ENCODE results near the gene ITIH3. TPM values are rescaled to one million over a fixed set of nuclear protein-coding genes. Genes with fewer than 3 reads are reported as not detected.

The ITIH3 gene
- total RNA-seq, 4 donors from 2014 or later: 3.6 to 4.1 TPM; not detected in 2

DNA sequence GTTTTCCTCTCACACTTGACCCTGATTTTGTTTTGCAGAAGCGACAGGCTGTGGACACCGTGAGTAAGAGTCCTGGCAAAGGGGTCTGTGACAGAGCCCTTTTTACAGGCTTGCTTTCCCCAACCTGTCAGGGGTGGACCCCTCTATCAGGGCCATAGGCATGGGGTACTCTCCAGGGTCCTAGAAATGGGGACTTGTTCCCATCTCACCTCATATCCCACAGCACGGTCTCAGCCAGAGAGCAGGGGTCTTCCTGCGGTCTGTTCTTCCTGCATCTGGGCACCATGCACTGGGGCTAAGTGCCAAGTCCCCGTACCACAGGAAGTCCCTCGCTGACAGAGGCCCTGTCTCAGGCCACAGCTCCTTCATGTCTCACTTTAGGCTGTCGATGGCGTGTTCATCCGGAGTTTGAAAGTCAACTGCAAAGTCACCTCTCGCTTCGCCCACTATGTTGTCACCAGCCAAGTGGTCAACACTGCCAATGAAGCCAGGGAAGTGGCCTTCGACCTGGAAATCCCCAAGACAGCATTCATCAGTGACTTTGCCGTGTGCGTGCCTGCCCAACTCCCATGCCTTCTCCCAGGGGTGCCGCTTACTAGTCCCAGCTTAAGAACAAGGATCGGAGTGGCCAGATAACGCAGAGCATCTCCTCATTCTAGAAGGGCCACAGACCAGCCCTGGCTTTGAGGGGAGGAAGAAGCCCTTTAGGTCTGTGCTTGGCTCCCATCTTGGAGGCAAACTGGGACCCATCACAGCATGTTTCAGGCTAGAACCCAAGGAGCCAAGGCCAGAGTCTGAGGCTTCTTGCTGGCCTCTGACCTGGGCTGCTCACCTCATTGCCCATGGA is 16.4 kb upstream of the ITIH3 start:
- DNase-seq: peak in 1 of 3 donors; percentile 35
- TF ChIP-seq, protein P1, sequence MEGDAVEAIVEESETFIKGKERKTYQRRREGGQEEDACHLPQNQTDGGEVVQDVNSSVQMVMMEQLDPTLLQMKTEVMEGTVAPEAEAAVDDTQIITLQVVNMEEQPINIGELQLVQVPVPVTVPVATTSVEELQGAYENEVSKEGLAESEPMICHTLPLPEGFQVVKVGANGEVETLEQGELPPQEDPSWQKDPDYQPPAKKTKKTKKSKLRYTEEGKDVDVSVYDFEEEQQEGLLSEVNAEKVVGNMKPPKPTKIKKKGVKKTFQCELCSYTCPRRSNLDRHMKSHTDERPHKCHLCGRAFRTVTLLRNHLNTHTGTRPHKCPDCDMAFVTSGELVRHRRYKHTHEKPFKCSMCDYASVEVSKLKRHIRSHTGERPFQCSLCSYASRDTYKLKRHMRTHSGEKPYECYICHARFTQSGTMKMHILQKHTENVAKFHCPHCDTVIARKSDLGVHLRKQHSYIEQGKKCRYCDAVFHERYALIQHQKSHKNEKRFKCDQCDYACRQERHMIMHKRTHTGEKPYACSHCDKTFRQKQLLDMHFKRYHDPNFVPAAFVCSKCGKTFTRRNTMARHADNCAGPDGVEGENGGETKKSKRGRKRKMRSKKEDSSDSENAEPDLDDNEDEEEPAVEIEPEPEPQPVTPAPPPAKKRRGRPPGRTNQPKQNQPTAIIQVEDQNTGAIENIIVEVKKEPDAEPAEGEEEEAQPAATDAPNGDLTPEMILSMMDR (IDR thresholded peaks at IDR 0.05): no peak
- no peak for TF ChIP-seq POLR2A (IDR thresholded peaks at IDR 0.05)
- no peaks in the 10 kb centered on the region for H3K4me1 ChIP-seq
- H3K4me3 ChIP-seq: no peak overlapping the region
- no peak overlapping the region for H3K27ac ChIP-seq
- no peaks in the 10 kb centered on the region for H3K27me3 ChIP-seq
- no peaks in the 10 kb centered on the region for H3K36me3 ChIP-seq
- H3K9me3 ChIP-seq: no peaks in the 10 kb centered on the region

DNA sequence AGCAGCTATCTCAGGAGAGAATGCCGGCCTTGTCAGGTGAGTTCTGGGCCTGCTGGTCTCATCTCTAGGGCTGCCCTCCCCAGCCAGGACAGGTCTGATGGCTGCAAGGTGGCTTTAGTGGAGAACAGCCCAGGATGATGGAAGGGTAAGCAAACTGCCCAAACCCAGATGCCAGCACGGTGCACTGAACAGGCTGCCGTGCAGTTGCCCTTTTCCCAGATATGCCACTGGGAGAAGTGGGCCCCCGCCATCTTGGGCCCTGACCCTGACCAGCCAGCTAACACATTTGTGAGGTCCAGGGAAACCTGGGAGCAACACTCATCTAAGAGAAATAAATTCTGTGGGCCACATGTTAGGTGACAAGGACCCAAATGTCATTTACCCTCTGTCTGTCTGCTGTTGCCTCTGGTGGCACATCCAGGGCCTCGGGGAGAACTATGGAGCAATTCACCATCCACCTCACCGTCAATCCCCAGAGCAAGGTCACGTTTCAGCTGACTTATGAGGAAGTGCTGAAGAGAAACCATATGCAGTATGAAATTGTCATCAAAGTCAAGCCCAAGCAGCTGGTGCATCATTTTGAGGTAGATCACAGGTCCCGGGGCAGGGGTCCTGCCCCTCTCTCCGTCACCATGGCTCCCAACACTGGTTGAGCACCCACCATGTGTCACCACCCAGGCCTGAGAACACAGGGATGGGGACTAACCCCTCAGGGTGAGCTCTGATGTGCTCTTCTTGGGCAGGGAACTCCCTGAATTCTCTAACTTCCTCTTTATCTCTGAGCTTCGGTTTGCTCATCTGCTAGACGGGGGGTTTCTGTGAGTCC is 15.4 kb upstream of the ITIH3 start:
- no peaks in the 10 kb centered on the region for H3K9me3 ChIP-seq
- no peak overlapping the region for H3K4me3 ChIP-seq
- H3K27me3 ChIP-seq: no peaks in the 10 kb centered on the region
- TF ChIP-seq POLR2A (IDR thresholded peaks at IDR 0.05): no peak
- TF ChIP-seq, protein P1 (IDR thresholded peaks at IDR 0.05): no peak
- DNase-seq: peak in 2 of 3 donors; percentile 19 to 42
- no peak overlapping the region for H3K27ac ChIP-seq
- H3K36me3 ChIP-seq: no peaks in the 10 kb centered on the region
- H3K4me1 ChIP-seq: no peaks in the 10 kb centered on the region

DNA sequence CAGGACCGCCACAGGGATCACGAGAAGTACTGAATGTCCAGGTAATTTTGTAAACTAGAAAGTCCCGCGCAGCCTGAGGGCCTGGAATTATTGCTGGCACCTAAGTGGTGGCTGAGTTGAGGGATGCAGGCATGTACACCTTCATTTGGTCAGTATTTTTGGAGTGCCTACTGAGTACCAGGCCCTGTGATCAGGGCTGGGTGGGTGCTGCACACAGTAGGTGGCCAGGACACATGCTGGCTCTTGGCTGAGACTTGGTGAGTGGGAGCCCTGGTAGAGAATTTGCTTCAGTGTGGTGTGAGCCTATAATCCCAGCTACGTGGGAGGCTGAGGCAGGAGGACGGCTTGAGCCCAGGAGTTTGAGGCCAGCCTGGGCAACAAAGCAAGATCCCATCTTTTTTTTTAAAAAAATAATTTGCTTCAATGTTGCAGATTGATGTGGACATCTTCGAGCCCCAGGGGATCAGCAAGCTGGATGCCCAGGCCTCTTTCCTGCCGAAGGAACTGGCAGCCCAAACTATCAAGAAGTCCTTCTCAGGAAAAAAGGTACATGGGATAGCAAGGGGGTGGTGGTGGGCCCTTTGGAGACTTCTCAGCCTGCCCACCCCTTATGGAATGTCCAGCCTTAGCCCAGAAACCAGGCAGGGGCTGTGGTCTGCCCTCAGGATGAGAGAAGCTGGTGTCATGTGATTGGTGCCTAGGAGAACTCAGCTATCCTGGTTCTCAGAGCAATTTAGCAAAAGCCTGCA is 14.6 kb upstream of the ITIH3 start:
- no peak overlapping the region for H3K27ac ChIP-seq
- H3K36me3 ChIP-seq: no peaks in the 10 kb centered on the region
- no peak overlapping the region for H3K4me3 ChIP-seq
- peak in 1 of 3 donors; percentile 21 for DNase-seq
- no peak for TF ChIP-seq POLR2A (IDR thresholded peaks at IDR 0.05)
- TF ChIP-seq, protein P1 (IDR thresholded peaks at IDR 0.05): no peak
- H3K27me3 ChIP-seq: no peaks in the 10 kb centered on the region
- H3K9me3 ChIP-seq: no peaks in the 10 kb centered on the region
- H3K4me1 ChIP-seq: no peaks in the 10 kb centered on the region

DNA sequence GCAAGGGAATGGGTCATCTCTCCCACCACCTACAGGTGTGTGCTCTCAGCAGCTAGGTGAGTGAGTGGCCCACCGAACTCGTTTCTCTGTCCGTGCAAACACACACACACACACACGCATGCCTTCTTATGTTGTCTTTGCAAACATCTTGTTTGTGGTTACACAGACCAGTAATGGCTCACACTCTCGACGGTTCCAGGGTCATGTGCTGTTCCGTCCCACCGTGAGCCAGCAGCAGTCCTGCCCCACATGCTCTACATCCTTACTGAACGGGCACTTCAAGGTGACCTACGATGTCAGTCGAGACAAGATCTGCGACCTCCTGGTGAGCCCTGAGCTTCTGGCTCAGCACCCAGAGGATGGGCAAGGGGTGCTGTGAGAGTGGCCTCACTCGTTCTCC is 12.9 kb upstream of the ITIH3 start:
- H3K4me3 ChIP-seq: no peak overlapping the region
- DNase-seq: peak in 1 of 3 donors; percentile 23

More for the DNA sequence above, 12.9 kb upstream of the ITIH3 start:
- no peaks in the 10 kb centered on the region for H3K4me1 ChIP-seq
- no peaks in the 10 kb centered on the region for H3K9me3 ChIP-seq
- TF ChIP-seq POLR2A (IDR thresholded peaks at IDR 0.05): no peak
- TF ChIP-seq, protein P1 (IDR thresholded peaks at IDR 0.05): no peak
- no peaks in the 10 kb centered on the region for H3K36me3 ChIP-seq
- H3K27me3 ChIP-seq: no peaks in the 10 kb centered on the region
- no peak overlapping the region for H3K27ac ChIP-seq

All from Peyer's patch (tissue), 4 donors.